ENCODE measurements around the gene TMEM163. TPM values are rescaled to one million over a fixed set of nuclear protein-coding genes. Genes with fewer than 3 reads are reported as not detected.

Gene TMEM163
- total RNA-seq, 1 donor from 2014 or later = not detected

DNA sequence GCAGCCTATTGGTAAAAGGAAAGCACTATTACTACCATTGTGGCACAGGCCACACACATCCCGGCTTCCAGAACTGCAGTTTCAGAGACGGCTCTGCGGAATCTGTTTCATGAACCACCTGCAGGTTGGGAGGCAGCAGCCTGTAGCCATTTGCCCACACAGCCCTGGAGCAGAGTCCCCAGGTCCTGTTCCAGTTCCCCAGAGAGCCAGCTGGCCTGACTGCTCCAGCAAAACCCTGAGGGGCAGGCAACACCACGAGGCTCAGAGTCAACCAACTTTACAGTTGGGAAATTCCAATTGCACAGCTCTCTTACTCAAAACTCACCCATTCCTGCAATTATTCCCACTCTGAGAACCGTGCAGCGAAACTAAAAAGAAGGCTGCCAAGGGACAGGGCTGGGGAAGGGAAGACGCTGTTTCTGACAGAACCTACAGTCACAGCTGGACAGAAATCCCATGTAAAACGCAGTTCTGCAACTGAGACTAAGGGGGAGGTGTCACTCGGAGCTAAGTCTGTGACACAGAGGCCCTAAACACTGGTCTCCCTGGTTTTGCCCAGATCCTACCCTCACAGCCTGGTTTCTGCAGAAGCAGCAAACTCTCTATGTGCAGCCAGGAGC is 219.4 kb downstream of the TMEM163 start:
- H3K4me3 Mint-ChIP-seq (ENCODE audit: unreplicated experiment) = no peak overlapping the region
- TF ChIP-seq, protein P1, sequence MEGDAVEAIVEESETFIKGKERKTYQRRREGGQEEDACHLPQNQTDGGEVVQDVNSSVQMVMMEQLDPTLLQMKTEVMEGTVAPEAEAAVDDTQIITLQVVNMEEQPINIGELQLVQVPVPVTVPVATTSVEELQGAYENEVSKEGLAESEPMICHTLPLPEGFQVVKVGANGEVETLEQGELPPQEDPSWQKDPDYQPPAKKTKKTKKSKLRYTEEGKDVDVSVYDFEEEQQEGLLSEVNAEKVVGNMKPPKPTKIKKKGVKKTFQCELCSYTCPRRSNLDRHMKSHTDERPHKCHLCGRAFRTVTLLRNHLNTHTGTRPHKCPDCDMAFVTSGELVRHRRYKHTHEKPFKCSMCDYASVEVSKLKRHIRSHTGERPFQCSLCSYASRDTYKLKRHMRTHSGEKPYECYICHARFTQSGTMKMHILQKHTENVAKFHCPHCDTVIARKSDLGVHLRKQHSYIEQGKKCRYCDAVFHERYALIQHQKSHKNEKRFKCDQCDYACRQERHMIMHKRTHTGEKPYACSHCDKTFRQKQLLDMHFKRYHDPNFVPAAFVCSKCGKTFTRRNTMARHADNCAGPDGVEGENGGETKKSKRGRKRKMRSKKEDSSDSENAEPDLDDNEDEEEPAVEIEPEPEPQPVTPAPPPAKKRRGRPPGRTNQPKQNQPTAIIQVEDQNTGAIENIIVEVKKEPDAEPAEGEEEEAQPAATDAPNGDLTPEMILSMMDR (IDR thresholded peaks at IDR 0.05) = no peak
- peaks cover 7% of the 10 kb centered on the region for H3K27me3 Mint-ChIP-seq (ENCODE audit: unreplicated experiment)
- no peaks in the 10 kb centered on the region for H3K36me3 Mint-ChIP-seq (ENCODE audit: unreplicated experiment)
- DNase-seq (ENCODE audit: extremely low spot score, unreplicated experiment) = no peak
- no peak overlapping the region for H3K27ac Mint-ChIP-seq (ENCODE audit: unreplicated experiment)
- H3K4me1 Mint-ChIP-seq (ENCODE audit: unreplicated experiment) = no peaks in the 10 kb centered on the region
- no peaks in the 10 kb centered on the region for H3K9me3 Mint-ChIP-seq (ENCODE audit: unreplicated experiment)

DNA sequence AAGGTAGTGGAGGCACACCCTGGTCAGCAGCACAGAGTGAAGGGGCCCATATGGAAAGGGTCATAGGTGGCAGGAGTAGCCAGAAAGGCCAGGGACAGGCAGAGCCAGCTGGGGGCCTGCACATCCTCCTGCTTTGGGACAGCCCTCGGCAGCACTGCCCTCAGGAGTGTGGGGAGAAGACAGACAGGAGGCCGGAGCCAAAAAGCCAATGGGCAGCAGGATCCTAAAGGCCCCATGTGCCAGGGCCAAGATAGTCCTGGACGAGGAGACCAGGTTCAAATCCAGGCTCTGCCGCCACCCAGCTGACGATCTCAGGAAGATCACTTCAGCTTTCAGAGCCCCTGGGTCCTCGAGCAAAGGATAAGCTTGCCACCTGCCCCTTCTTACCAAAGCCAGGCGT is 220.1 kb downstream of the TMEM163 start:
- H3K36me3 Mint-ChIP-seq (ENCODE audit: unreplicated experiment) = no peaks in the 10 kb centered on the region
- DNase-seq (ENCODE audit: extremely low spot score, unreplicated experiment) = no peak
- peaks cover 7% of the 10 kb centered on the region for H3K27me3 Mint-ChIP-seq (ENCODE audit: unreplicated experiment)
- TF ChIP-seq, protein P1 (IDR thresholded peaks at IDR 0.05) = no peak
- H3K4me3 Mint-ChIP-seq (ENCODE audit: unreplicated experiment) = no peak overlapping the region
- no peak overlapping the region for H3K27ac Mint-ChIP-seq (ENCODE audit: unreplicated experiment)
- H3K4me1 Mint-ChIP-seq (ENCODE audit: unreplicated experiment) = no peaks in the 10 kb centered on the region
- no peaks in the 10 kb centered on the region for H3K9me3 Mint-ChIP-seq (ENCODE audit: unreplicated experiment)

DNA sequence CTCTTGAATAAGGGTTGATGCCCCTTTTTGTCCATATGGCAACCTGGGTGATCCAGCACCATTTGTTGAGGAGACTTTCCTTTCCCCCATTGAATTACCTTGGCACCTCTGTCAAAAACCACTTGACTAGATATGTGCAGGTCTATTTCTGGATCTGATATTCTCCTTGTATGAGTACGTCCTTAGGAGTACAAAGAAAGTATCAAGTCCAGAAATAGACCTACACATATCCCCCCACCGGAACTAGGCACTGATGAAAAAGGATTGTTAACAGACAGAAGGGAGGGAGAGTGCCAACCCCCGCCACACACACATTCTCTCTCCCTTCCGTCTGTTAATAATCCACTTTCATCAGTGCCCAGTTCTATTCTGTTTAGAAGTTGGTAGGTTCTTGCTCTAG is 225.0 kb downstream of the TMEM163 start:
- no peak overlapping the region for H3K4me3 Mint-ChIP-seq (ENCODE audit: unreplicated experiment)
- TF ChIP-seq, protein P1 (IDR thresholded peaks at IDR 0.05) = no peak
- DNase-seq (ENCODE audit: extremely low spot score, unreplicated experiment) = no peak
- no peak overlapping the region for H3K27ac Mint-ChIP-seq (ENCODE audit: unreplicated experiment)
- H3K9me3 Mint-ChIP-seq (ENCODE audit: unreplicated experiment) = no peaks in the 10 kb centered on the region
- no peaks in the 10 kb centered on the region for H3K36me3 Mint-ChIP-seq (ENCODE audit: unreplicated experiment)
- no peaks in the 10 kb centered on the region for H3K4me1 Mint-ChIP-seq (ENCODE audit: unreplicated experiment)
- peaks cover 9% of the 10 kb centered on the region for H3K27me3 Mint-ChIP-seq (ENCODE audit: unreplicated experiment)

DNA sequence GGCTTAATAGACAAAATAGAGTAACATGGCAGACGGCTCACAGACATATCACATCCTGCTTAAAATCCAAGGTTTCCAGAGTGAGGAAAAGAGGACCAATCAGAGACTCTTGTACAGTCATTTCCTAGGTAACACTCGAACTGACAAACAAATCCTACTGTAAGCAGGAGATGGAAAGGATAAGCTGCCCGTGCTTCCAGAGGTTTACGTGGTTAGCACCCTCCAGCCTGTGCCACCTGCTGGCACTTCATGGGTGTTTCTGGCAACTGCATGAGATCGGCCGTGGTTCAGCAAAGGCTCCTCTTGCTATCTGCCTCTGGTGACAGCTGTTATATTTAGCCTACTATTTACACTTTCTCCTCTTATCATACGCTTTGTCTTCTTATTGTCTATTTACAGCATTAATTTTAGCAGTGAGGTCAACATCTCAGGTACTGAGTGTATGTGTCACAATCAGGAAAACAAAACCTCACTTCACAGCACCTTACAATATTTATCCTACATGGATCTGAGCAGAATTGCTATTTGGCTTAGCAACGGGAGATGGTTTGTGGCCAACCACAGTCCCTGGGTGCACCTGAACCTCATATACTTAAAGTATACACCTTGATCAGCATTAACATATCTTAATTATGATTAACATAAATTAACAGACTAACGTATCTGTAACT is 226.9 kb downstream of the TMEM163 start:
- H3K4me3 Mint-ChIP-seq (ENCODE audit: unreplicated experiment) = no peak overlapping the region
- TF ChIP-seq, protein P1 (IDR thresholded peaks at IDR 0.05) = no peak
- H3K27ac Mint-ChIP-seq (ENCODE audit: unreplicated experiment) = no peak overlapping the region
- no peaks in the 10 kb centered on the region for H3K9me3 Mint-ChIP-seq (ENCODE audit: unreplicated experiment)
- H3K4me1 Mint-ChIP-seq (ENCODE audit: unreplicated experiment) = no peaks in the 10 kb centered on the region
- DNase-seq (ENCODE audit: extremely low spot score, unreplicated experiment) = peak; percentile 23
- peaks cover 15% of the 10 kb centered on the region for H3K27me3 Mint-ChIP-seq (ENCODE audit: unreplicated experiment)
- H3K36me3 Mint-ChIP-seq (ENCODE audit: unreplicated experiment) = no peaks in the 10 kb centered on the region

DNA sequence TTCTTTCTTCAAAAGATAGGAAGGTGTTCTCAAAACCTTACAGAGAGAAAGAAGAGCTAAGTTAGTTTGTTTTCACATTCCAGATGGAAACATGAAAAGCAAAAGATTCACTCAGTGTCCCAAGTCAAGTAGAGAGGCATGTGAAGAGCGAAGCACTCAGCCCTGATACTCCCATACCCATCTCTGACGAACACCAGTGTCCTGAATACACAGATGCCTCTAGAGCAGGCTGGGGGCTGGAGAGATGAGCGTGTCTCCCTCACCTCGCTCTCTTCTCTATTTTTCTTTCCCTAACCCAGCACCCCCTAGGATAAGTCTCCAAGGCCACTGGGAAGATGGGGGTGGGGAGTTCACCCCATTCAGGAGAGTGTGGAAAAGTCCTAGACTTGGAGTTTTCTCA is 227.8 kb downstream of the TMEM163 start:
- Mint-ChIP-seq H3K36me3 (ENCODE audit: unreplicated experiment) (no peaks in the 10 kb centered on the region), H3K9me3 (ENCODE audit: unreplicated experiment) (no peaks in the 10 kb centered on the region), H3K4me3 (ENCODE audit: unreplicated experiment) (no peak overlapping the region), H3K27me3 (ENCODE audit: unreplicated experiment) (peaks cover 19% of the 10 kb centered on the region), H3K27ac (ENCODE audit: unreplicated experiment) (no peak overlapping the region), H3K4me1 (ENCODE audit: unreplicated experiment) (no peaks in the 10 kb centered on the region)
- TF ChIP-seq, protein P1 (IDR thresholded peaks at IDR 0.05) = no peak
- no peak for DNase-seq (ENCODE audit: extremely low spot score, unreplicated experiment)
